IMR-90 (cell line): ENCODE data around the gene SLCO1B1. TPM values are rescaled to one million over a fixed set of nuclear protein-coding genes. Genes with fewer than 3 reads are reported as not detected.

Experiments
- ATAC-seq: fragments of 200-7000 bp; cut with Tn5 transposase; 2 replicates; pipeline ENCODE4 v1.9.1; 2020; ENCODE audit warnings: low read depth, mild to moderate bottlenecking, moderate library complexity
- BruUV-seq: library from RNA; stranded (reverse); fragments of 400-500 nt; replicated peaks from 2 replicates; lab custom pipeline; 2021; lab: Mats Ljungman, UMichigan
- CTCF ChIA-PET: fragments of 300-600 bp; formaldehyde crosslinking; extraction: SDS; loops from one replicate; lab custom pipeline; 2021; ENCODE audit warnings: antibody characterized with exemption; lab: Yijun Ruan, JAX
- POLR2A ChIA-PET: fragments of 300-600 bp; sonication (Branson Sonifier 250); formaldehyde crosslinking; loops from one replicate; lab custom pipeline; 2022; ENCODE audit warnings: antibody characterized with exemption; ENCODE audit not compliant: unreplicated experiment; lab: Charles Lee
- DNase-seq: peaks from one replicate; pipeline ENCODE4 v3.0.0; 2013
- H2AFZ ChIP-seq: replicated peaks from 2 replicates; pipeline ENCODE3; 2013; ENCODE audit warnings: low read length, mild to moderate bottlenecking; ENCODE audit not compliant: poor library complexity
- H2AK5ac ChIP-seq: 2 replicates; pipeline ENCODE4 v1.6.1; 2013; ENCODE audit warnings: low read depth, low read length, inconsistent platforms
- H2AK9ac ChIP-seq: replicated peaks from 2 replicates; pipeline ENCODE3; 2013; ENCODE audit warnings: mild to moderate bottlenecking, low read depth, low read length, moderate library complexity; ENCODE audit not compliant: poor library complexity
- H2BK120ac ChIP-seq: 2 replicates; pipeline ENCODE4 v1.6.1; 2013; ENCODE audit warnings: low read depth, low read length, inconsistent platforms
- H2BK15ac ChIP-seq: 3 replicates; pipeline ENCODE4 v1.6.1; 2013; ENCODE audit warnings: low read depth, low read length, inconsistent platforms
- H2BK20ac ChIP-seq: 2 replicates; pipeline ENCODE4 v1.6.1; 2013; ENCODE audit warnings: low read depth, mild to moderate bottlenecking, inconsistent platforms, low read length, moderate library complexity
- H2BK5ac ChIP-seq: 2 replicates; pipeline ENCODE4 v1.6.1; 2013; ENCODE audit warnings: mild to moderate bottlenecking, low read depth, low read length, inconsistent platforms; ENCODE audit not compliant: poor library complexity, severe bottlenecking
- H3K14ac ChIP-seq: replicated peaks from 2 replicates; pipeline ENCODE4 v1.6.1; 2013; ENCODE audit warnings: low read depth, low read length, inconsistent platforms
- H3K18ac ChIP-seq: 2 replicates; pipeline ENCODE4 v1.6.1; 2013; ENCODE audit warnings: low read depth, low read length, control low read depth
- H3K23ac ChIP-seq: 2 replicates; pipeline ENCODE4 v1.6.1; 2013; ENCODE audit warnings: low read depth, low read length, inconsistent platforms
- H3K27ac ChIP-seq: 2 replicates; pipeline ENCODE4 v1.5.1; 2013; ENCODE audit warnings: mild to moderate bottlenecking, control low read depth, low read length; ENCODE audit not compliant: insufficient read depth
- H3K27me3 ChIP-seq: 2 replicates; pipeline ENCODE4 v1.6.1; 2013; ENCODE audit warnings: low read length; ENCODE audit not compliant: control insufficient read depth, insufficient read depth
- H3K36me3 ChIP-seq: 2 replicates; pipeline ENCODE4 v1.6.1; 2013; ENCODE audit warnings: low read length, mixed read lengths; ENCODE audit not compliant: control insufficient read depth, insufficient read depth
- H3K4ac ChIP-seq: 2 replicates; pipeline ENCODE4 v1.6.1; 2013; ENCODE audit warnings: low read depth, low read length, inconsistent platforms
- H3K4me1 ChIP-seq: 2 replicates; pipeline ENCODE4 v1.6.1; 2013; ENCODE audit warnings: low read length, mixed read lengths; ENCODE audit not compliant: control insufficient read depth, insufficient read depth
- H3K4me2 ChIP-seq: 2 replicates; pipeline ENCODE4 v1.6.1; 2013; ENCODE audit warnings: low read depth, mild to moderate bottlenecking, control low read depth, low read length, moderate library complexity
- H3K4me3 ChIP-seq: 2 replicates; pipeline ENCODE4 v1.5.1; 2013; ENCODE audit warnings: low read depth, mild to moderate bottlenecking, control low read depth, low read length, moderate library complexity; ENCODE audit not compliant: insufficient read depth
- H3K56ac ChIP-seq: 2 replicates; pipeline ENCODE4 v1.6.1; 2013; ENCODE audit warnings: low read length, inconsistent platforms; ENCODE audit not compliant: insufficient read depth; ENCODE audit errors: extremely low read depth
- H3K79me1 ChIP-seq, 2 experiments: 2 replicates each; pipeline ENCODE4 v1.6.1; 2013; ENCODE audit warnings: low read length in 2 of 2, inconsistent platforms in 1 of 2, low read depth in 1 of 2
- H3K9ac ChIP-seq: 2 replicates; pipeline ENCODE4 v1.6.1; 2013; ENCODE audit warnings: low read depth, low read length, control low read depth
- H3K9me1 ChIP-seq: 2 replicates; pipeline ENCODE4 v1.6.1; 2013; ENCODE audit warnings: low read length, inconsistent platforms; ENCODE audit not compliant: insufficient read depth
- H3K9me3 ChIP-seq: 2 replicates; pipeline ENCODE4 v1.6.1; 2013; ENCODE audit warnings: low read length; ENCODE audit not compliant: control insufficient read depth, insufficient read depth
- H4K20me1 ChIP-seq: 2 replicates; pipeline ENCODE4 v1.6.1; 2013; ENCODE audit warnings: low read length, inconsistent platforms; ENCODE audit not compliant: insufficient read depth
- H4K5ac ChIP-seq: 2 replicates; pipeline ENCODE4 v1.6.1; 2013; ENCODE audit warnings: mild to moderate bottlenecking, low read depth, low read length, control low read depth
- H4K8ac ChIP-seq, 2 experiments: 2 replicates each; pipeline ENCODE4 v1.6.1; 2013; ENCODE audit warnings: low read depth in 2 of 2, low read length in 2 of 2, control low read depth in 1 of 2, inconsistent platforms in 1 of 2
- H4K91ac ChIP-seq: 2 replicates; pipeline ENCODE4 v1.6.1; 2013; ENCODE audit warnings: low read depth, low read length, inconsistent platforms; ENCODE audit not compliant: insufficient read depth
- BHLHE40 ChIP-seq: fragments of 150-350 bp; IDR thresholded peaks from 2 replicates; pipeline ENCODE4 v1.6.1; 2016; ENCODE audit warnings: mild to moderate bottlenecking, low read depth, low read length
- CHD1 ChIP-seq: IDR thresholded peaks from 2 replicates; pipeline ENCODE4 v1.6.1; 2012; ENCODE audit warnings: low read depth, low read length, improper control_type of control experiment
- FOS ChIP-seq: fragments of 150-350 bp; IDR thresholded peaks from 2 replicates; pipeline ENCODE4 v1.6.1; 2016; ENCODE audit warnings: low read depth, low read length
- MAZ ChIP-seq: IDR thresholded peaks from 2 replicates; pipeline ENCODE4 v1.6.1; 2012; ENCODE audit warnings: low read depth, mild to moderate bottlenecking, low read length, improper control_type of control experiment, moderate library complexity, borderline replicate concordance
- MXI1 ChIP-seq: IDR thresholded peaks from 2 replicates; pipeline ENCODE4 v1.6.1; 2012; ENCODE audit warnings: low read depth, mild to moderate bottlenecking, low read length, moderate library complexity, borderline replicate concordance
- NFE2L2 ChIP-seq: fragments of 150-350 bp; IDR thresholded peaks from 2 replicates; pipeline ENCODE4 v1.6.1; 2016; ENCODE audit warnings: low read depth, mild to moderate bottlenecking, low read length
- RAD21 ChIP-seq: IDR thresholded peaks from 2 replicates; pipeline ENCODE4 v1.6.1; 2012; ENCODE audit warnings: low read length, improper control_type of control experiment
- RCOR1 ChIP-seq: IDR thresholded peaks from 2 replicates; pipeline ENCODE4 v1.6.1; 2012; ENCODE audit warnings: mild to moderate bottlenecking, low read length, improper control_type of control experiment; ENCODE audit not compliant: insufficient replicate concordance
- RFX5 ChIP-seq: IDR thresholded peaks from 2 replicates; pipeline ENCODE4 v1.8.0; 2012; ENCODE audit warnings: low read depth, mild to moderate bottlenecking, low read length, moderate library complexity
- WGBS, 2 experiments: methylation state at CpG; one replicate each; pipeline versions ENCODE4 v1.1.5 to v1.1.7; 2013; ENCODE audit warnings: missing lambda C conversion rate in 2 of 2; ENCODE audit not compliant: insufficient read length in 1 of 2; ENCODE audit errors: extremely low coverage in 2 of 2; 5-methylcytosine and 5-hydroxymethylcytosine counted together
- dilution Hi-C: fragments of 300-500 bp; cut with HindIII; formaldehyde crosslinking; loops from one replicate; pipeline ENCODE4 v1.14.3; 2018; ENCODE audit warnings: low sequenced_read_pairs; ENCODE audit not compliant: unreplicated experiment
- in situ Hi-C: fragments of 300-500 bp; cut with MboI; formaldehyde crosslinking; loops from 3 replicates; pipeline ENCODE4 v1.14.3; 2019; ENCODE audit warnings: low sequenced_read_pairs, inconsistent platforms, mixed read lengths
- intact Hi-C: fragments of 100-400 bp; cut with micrococcal nuclease; formaldehyde crosslinking; loops from 2 replicates; pipeline ENCODE4 v1.10.0; 2022
- polyA plus RNA-seq, 3 experiments: library from polyadenylated mRNA; depleted of rRNA; stranded (reverse); fragments of >200 nt; gene quantifications; 2 replicates each; pipeline ENCODE4 v1.2.3, GENCODE V29; 2012; ENCODE audit warnings: low replicate concordance in 1 of 3
- total RNA-seq: library from RNA; depleted of rRNA; stranded (reverse); fragments of >200 nt; gene quantifications from 2 replicates; pipeline ENCODE4 v1.2.3, GENCODE V29; 2012
- TF ChIP-seq, protein P1 (sequence below): conservative IDR thresholded peaks from 2 replicates; pipeline ENCODE4 v1.5.1; 2012; ENCODE audit warnings: mild to moderate bottlenecking, low read depth, low read length, improper control_type of control experiment
- TF ChIP-seq, protein P2 (sequence below): fragments of 150-350 bp; IDR thresholded peaks from 2 replicates; pipeline ENCODE4 v1.6.1; 2016; ENCODE audit warnings: low read depth, mild to moderate bottlenecking, low read length, moderate library complexity, borderline replicate concordance

The SLCO1B1 gene
- total and polyA plus RNA-seq, 2 of the 4 experiments (the other 2 are of a cell fraction), result not detected

DNA sequence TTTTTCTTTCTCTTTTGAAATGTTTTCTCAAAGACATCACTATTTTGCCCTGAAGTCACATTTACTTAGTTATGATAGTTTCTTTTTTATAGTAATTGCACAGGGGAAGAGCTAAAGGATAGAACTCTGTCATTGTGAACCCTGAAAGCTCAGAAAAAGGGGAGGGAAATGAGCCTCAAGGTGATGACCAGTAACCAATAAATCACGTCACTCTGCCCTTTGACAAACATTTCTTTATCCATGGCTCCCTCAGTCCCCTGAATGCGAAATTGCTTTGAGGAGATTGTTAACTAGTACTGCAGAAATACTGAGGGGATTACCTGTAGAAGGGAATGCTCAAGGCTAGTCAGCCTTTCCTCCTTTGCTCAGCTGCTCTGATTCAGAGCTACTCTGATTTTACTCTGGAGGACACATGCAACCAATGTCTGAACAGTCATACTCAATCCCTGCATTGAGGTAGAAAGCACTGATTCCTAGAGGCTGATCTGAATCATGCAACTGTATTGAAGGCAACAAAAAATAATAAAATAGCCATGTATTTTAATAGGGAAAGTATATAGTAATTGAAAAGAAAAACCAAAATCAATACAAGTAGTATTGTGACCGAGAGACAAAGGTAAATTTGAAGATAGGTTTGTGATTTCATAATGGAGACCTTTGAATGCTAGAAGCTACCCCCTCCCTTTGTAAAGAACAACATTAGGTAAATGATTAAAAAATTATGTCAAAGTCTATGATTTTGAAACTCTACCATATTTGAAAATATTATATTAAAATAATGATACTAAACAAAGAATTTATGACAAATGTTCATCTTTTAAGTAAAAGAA lies 24.7 kb downstream of the SLCO1B1 start:
- TF ChIP-seq CHD1 (no peak), RCOR1 (no peak), BHLHE40 (no peak), RFX5 (no peak), FOS (no peak), NFE2L2 (no peak), RAD21 (no peak), MAZ (no peak), MXI1 (no peak)
- TF ChIP-seq, protein P1, sequence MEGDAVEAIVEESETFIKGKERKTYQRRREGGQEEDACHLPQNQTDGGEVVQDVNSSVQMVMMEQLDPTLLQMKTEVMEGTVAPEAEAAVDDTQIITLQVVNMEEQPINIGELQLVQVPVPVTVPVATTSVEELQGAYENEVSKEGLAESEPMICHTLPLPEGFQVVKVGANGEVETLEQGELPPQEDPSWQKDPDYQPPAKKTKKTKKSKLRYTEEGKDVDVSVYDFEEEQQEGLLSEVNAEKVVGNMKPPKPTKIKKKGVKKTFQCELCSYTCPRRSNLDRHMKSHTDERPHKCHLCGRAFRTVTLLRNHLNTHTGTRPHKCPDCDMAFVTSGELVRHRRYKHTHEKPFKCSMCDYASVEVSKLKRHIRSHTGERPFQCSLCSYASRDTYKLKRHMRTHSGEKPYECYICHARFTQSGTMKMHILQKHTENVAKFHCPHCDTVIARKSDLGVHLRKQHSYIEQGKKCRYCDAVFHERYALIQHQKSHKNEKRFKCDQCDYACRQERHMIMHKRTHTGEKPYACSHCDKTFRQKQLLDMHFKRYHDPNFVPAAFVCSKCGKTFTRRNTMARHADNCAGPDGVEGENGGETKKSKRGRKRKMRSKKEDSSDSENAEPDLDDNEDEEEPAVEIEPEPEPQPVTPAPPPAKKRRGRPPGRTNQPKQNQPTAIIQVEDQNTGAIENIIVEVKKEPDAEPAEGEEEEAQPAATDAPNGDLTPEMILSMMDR, result no peak
- TF ChIP-seq, protein P2, sequence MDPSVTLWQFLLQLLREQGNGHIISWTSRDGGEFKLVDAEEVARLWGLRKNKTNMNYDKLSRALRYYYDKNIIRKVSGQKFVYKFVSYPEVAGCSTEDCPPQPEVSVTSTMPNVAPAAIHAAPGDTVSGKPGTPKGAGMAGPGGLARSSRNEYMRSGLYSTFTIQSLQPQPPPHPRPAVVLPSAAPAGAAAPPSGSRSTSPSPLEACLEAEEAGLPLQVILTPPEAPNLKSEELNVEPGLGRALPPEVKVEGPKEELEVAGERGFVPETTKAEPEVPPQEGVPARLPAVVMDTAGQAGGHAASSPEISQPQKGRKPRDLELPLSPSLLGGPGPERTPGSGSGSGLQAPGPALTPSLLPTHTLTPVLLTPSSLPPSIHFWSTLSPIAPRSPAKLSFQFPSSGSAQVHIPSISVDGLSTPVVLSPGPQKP, result no peak
- H2AK5ac ChIP-seq, result no peak overlapping the region
- H3K27me3 ChIP-seq, result no peaks in the 10 kb centered on the region
- H3K14ac ChIP-seq, result no peak overlapping the region
- no peaks in the 10 kb centered on the region for H3K9me1 ChIP-seq
- no TSS peak for BruUV-seq
- no peak overlapping the region for H3K4me2 ChIP-seq
- H4K91ac ChIP-seq, result no peak overlapping the region
- no peak overlapping the region for H3K56ac ChIP-seq
- no peak overlapping the region for H3K4ac ChIP-seq
- ATAC-seq (no peak), DNase-seq (no peak)
- H2BK120ac ChIP-seq, result no peak overlapping the region
- H3K4me3 ChIP-seq, result no peak overlapping the region
- H4K20me1 ChIP-seq, result no peaks in the 10 kb centered on the region
- no peaks in the 10 kb centered on the region for H3K79me1 ChIP-seq
- H3K18ac ChIP-seq, result no peak overlapping the region
- H3K36me3 ChIP-seq, result no peaks in the 10 kb centered on the region
- H3K27ac ChIP-seq, result no peak overlapping the region
- no CpG with 5 or more reads among the region's 3 CpGs for WGBS, 2 experiments
- H2BK15ac ChIP-seq, result no peak overlapping the region
- ChIA-PET POLR2A (no interaction called here), CTCF (no interaction called here)
- intact Hi-C loops, result no loop called here
- no peak overlapping the region for H2BK5ac ChIP-seq
- H2BK20ac ChIP-seq, result no peak overlapping the region
- no peaks in the 10 kb centered on the region for H3K4me1 ChIP-seq
- no peak overlapping the region for H4K5ac ChIP-seq
- dilution Hi-C loops, result no loop called here
- no peak overlapping the region for H3K23ac ChIP-seq
- H3K9me3 ChIP-seq, result no peaks in the 10 kb centered on the region
- no peak overlapping the region for H2AFZ ChIP-seq
- H3K9ac ChIP-seq, result no peak overlapping the region
- H4K8ac ChIP-seq, result no peak overlapping the region
- no peak overlapping the region for H2AK9ac ChIP-seq
- in situ Hi-C loops, result loop anchor here (25.0 kb wide), 1 partner anchor 693 kb away; no protein-coding TSS in a partner anchor
